NCI-H510A treated with DMSO at 0.1 percent for 48 hours (cell line): Measurements from ENCODE around the gene EDDM3A.

Source experiments
- DNase-seq: peaks from one replicate; lab custom pipeline; 2025; lab: John Stamatoyannopoulos, UW

Gene EDDM3A

DNA sequence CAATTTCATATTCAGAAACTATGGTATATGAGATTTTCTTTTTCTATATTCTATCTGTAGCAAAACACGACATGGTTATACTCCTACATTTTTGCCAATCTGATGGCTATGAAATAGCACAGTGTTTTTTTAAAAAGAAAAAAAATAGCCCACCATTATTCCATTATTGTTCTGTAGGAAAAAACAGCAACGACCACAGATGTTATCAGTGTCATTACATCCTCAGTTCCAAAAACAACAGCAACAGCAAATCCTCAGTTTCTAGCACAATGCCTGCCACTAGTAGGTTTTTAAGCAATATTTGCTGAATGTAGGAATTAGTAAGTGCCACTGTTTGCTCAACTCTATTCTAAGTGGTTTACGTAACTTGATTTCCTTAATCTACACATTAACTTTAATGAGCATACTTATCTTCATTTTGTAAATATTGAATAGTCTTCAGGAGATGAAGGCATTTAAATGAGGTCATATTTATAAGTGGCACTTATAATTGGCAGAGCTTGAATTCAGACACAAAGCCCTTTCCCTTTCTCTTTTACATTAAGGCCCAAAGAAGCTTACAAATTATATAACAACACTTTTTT is 43.6 kb downstream of the EDDM3A start:
- no peak for DNase-seq

DNA sequence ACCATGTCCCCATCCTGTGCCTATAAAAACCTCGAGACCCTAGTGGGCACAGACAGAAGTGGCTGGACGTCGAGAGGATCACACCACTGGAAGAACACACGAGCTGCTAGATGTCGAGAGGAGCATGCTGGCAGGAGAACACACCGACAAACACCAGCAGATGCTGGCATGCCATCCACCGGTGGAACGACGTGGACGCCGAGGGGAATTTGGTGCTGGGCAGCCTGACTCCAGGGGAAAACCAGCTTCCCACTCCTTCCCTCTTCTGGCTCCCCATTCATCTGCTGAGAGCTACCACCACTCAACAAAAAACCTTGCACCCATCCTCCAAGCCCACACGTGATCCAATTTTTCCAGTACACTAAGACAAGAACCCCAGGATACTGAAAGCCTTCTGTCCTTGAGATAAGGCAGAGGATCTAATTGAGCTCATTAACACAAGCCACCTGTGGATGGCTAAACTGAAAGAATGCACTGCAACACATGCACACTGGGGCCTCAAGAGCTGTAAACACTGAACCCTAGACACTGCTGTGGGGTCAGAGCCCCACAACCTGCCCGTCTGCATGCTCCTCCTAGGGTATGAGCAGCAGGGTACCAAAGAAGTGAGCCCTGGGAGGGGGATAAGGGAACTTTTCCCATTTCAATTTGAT is 44.9 kb downstream of the EDDM3A start:
- no peak for DNase-seq

DNA sequence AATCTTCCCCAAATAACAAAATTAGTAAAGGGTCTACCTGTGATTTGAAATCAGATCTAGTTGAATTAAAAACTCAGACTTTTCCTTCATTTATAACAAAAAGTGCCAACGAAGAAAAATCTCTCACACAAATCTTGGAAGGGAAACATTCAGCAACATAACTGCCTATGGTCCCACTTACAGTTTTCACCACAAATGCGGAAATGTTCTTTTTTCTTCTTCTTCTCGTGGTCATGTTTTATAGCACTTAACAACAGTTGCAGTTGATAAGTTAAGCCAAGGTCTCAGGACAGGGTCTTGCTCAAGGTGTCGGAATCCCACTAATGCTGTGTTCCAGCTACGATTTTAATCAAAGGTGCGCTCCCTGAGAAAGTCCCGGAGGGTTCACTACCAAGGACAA is 45.5 kb downstream of the EDDM3A start:
- DNase-seq, result no peak

DNA sequence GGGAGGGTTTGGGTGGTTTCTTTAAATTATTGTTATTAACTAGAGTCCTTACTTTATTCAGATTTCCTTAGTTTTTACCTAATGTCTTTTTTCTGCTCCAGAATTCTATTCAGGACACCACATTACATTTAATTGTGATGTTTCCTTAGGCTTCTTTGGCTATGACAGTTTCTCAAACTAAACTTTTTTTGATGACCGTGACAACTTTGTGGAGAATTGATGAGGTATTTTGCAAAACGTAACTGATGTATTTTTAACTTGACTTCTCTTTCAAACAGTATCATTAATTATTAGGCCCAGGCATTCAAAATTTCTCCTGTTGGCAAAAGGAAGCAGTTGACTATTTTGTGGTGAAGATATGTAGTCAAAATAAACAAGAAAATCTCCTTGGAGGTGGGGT is 45.9 kb downstream of the EDDM3A start:
- no peak for DNase-seq

DNA sequence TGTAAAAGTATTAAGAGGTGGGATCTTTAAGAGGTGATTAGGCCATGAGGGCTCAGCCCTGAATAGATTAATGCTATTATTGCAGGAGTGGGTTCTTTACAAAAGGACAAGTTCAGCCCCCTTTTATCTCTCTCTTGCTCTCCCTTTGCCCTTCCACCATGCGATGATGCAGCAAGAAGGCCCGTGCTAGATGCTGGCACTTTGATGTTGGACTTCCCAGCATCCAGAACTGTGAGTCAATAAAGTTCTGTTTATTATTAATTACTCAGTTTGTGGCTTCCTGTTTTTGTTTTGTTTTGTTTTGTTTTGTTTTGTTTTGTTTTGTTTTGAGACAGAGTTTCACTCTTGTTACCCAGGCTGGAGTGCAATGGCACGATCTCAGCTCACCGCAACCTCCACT is 46.9 kb downstream of the EDDM3A start:
- DNase-seq, result no peak

DNA sequence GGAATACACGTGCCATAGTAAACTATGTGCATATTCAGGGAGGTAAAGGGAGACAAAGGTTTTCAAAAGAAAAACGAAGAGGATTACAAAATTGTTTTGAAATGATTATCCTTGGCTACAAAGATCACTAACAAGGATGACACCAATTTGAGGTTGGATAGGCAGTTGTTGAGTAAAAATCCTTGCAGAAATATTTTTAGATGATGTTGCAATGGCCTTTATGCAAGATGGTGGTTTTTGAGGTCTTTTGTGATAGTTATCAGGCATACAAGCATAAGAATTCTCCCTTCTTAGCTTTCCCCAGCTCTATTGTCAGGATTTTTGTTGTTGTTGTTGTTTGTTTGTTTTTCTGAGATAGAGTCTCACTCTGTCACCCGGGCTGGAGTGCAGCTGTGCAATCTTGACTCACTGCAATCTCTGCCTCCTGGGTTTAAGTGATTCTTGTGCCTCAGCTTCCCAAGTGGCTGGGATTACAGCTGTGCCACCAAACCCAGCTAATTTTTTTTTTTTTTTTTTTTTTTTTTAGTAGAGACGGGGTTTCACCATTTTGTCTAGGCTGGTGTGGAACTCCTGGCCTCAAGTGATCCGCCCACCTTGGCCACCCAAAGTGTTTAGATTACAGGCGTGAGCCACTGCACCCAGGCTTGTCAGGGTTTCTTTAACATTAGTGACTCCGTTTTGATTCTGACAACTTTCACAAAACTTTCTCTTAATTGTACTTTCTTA is 49.1 kb downstream of the EDDM3A start:
- no peak for DNase-seq

DNA sequence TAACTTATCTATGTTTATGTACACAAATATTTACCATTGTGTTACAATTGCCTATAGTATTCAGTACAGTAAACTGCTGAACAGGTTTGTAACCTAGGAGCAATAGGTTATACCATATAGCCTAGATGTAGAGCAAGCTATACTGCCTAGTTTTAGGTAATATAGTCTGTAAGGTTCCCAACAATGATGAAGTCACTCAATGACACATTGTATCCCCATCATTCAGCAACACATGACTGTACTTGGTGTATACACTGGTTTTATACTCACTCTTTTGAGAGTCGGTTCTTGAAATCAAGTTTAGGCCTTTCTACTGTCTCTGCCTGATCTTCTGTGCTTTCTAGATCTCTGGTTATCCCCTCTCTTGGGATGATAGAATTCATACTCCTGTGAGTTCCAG is 51.5 kb downstream of the EDDM3A start:
- no peak for DNase-seq
